Activated T-cell treated with anti-CD3 and anti-CD28 coated beads, Interleukin-2, amount 50 U/mL, for 1 hour (primary cell): Measurements from ENCODE around the gene SEPTIN1.
A peak's percentile ranks its signal among the peaks of the same experiment; 100 is the strongest.

ENCODE experiments used
- DNase-seq: peaks from one replicate; pipeline ENCODE4 v3.0.0-alpha.2; 2020

Gene SEPTIN1

GRCh38 chr16:30382111-30382881, at the start of gene SEPTIN1:
Gene SEPTIN1 (minus strand): TSS chr16:30382561. CDS start chr16:30382542, 19 bp downstream.
- peak; percentile 77 for DNase-seq

GRCh38 chr16:30430428-30430970, 48.1 kb upstream of the SEPTIN1 start:
- no peak for DNase-seq

- peak; percentile 92 for DNase-seq
Observed at GRCh38 chr16:30429678-30430427, 47.5 kb upstream of the SEPTIN1 start, which contains the start of gene DCTPP1. Gene DCTPP1 (minus strand): TSS chr16:30430030. CDS start chr16:30429980, 50 bp downstream.

GRCh38 chr16:30429418-30429677, 47.0 kb upstream of the SEPTIN1 start:
- no peak for DNase-seq

GRCh38 chr16:30428055-30428454, 45.7 kb upstream of the SEPTIN1 start:
- DNase-seq: no peak

GRCh38 chr16:30421010-30421409, 38.6 kb upstream of the SEPTIN1 start:
- no peak for DNase-seq

- DNase-seq: no peak
Observed at GRCh38 chr16:30418350-30419181, 36.2 kb upstream of the SEPTIN1 start.

- peak; percentile 91 for DNase-seq
Observed at GRCh38 chr16:30417529-30418349, 35.4 kb upstream of the SEPTIN1 start.

GRCh38 chr16:30416624-30417528, 34.5 kb upstream of the SEPTIN1 start:
- no peak for DNase-seq

- no peak for DNase-seq
Observed at GRCh38 chr16:30416047-30416603, 33.8 kb upstream of the SEPTIN1 start.

- no peak for DNase-seq
Observed at GRCh38 chr16:30414159-30414558, 31.8 kb upstream of the SEPTIN1 start.

- DNase-seq: no peak
Observed at GRCh38 chr16:30413112-30413806, 30.9 kb upstream of the SEPTIN1 start.

- DNase-seq: peak; percentile 95
Observed at GRCh38 chr16:30409125-30410060, 27.0 kb upstream of the SEPTIN1 start.

- DNase-seq: no peak
Observed at GRCh38 chr16:30407804-30408534, 25.6 kb upstream of the SEPTIN1 start.

- peak; percentile 91 for DNase-seq
Observed at GRCh38 chr16:30407102-30407803, 24.9 kb upstream of the SEPTIN1 start, which contains the start of gene ZNF771. Gene ZNF771 (plus strand): TSS chr16:30407606. CDS start chr16:30408054, 448 bp downstream.

GRCh38 chr16:30406795-30407101, 24.4 kb upstream of the SEPTIN1 start:
- DNase-seq: no peak

- DNase-seq: no peak
Observed at GRCh38 chr16:30401768-30402425, 19.5 kb upstream of the SEPTIN1 start.
